Measurements from ENCODE around the gene NHS. TPM values are rescaled to one million over a fixed set of nuclear protein-coding genes. Genes with fewer than 3 reads are reported as not detected.
A peak's percentile ranks its signal among the peaks of the same experiment; 100 is the strongest.

NHS gene
- total RNA-seq, 1 donor from 2014 or later, result 14.9 TPM

DNA sequence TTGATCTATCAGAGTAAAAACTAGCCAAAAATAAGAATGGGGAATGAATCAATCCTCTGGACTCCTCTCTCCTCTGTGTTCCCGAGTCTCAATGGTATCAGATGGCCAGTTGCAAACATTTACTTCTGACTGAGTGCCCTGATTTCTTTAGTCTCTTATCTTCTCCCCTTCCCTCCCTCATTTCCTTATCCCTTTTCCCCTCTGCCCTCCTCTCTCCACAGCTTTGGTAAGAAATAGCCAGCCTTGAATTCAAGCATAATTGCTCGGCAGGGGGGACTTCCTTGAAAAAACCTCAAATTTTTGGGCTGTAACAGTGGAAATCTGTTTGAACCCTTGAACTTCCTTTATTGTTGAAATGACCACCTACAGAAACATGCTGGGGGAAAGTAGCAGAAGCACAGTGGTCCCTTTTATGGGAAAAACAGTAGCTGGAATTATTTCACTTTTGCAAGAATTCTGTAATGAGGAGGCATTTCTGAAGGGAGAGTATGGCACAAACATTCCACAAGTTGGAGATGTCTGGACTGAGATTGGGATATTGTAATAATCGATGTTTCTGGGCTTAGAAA, 40.3 kb downstream of the NHS start:
- Mint-ChIP-seq H3K27ac (ENCODE audit: unreplicated experiment) (peak overlapping the region; percentile 58), H3K4me1 (ENCODE audit: low read depth) (peaks cover 31% of the 10 kb centered on the region)
- no peak for DNase-seq (ENCODE audit: low spot score)

DNA sequence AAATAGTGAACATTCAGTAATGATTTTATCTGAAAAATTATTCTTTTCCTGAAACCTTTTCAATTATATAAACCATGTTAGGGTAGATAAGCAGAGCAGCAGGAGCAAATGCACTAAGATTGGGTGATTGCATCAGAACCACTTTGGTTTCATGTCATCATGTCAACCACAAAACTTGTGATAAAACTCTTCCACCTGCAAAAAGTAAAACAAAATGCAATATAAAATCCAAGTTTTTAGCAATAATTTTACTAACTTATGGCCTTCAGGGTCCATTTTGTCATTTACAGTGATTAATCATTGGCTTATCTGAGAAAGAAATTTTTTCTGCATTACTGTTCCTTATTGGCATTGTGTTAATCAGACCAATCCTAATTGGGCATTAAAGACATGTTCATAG, 42.4 kb downstream of the NHS start:
- no peak for DNase-seq (ENCODE audit: low spot score)
- H3K4me1 Mint-ChIP-seq (ENCODE audit: low read depth), result peaks cover 30% of the 10 kb centered on the region
- peaks cover 5% of the 10 kb centered on the region for H3K27me3 Mint-ChIP-seq (ENCODE audit: low read depth)
- H3K27ac Mint-ChIP-seq (ENCODE audit: unreplicated experiment), result no peak overlapping the region
- H3K4me3 Mint-ChIP-seq (ENCODE audit: unreplicated experiment), result no peak overlapping the region
- H3K36me3 Mint-ChIP-seq (ENCODE audit: low read depth), result peaks cover 3% of the 10 kb centered on the region
- H3K9me3 Mint-ChIP-seq (ENCODE audit: low read depth), result no peaks in the 10 kb centered on the region
- TF ChIP-seq, protein P1, sequence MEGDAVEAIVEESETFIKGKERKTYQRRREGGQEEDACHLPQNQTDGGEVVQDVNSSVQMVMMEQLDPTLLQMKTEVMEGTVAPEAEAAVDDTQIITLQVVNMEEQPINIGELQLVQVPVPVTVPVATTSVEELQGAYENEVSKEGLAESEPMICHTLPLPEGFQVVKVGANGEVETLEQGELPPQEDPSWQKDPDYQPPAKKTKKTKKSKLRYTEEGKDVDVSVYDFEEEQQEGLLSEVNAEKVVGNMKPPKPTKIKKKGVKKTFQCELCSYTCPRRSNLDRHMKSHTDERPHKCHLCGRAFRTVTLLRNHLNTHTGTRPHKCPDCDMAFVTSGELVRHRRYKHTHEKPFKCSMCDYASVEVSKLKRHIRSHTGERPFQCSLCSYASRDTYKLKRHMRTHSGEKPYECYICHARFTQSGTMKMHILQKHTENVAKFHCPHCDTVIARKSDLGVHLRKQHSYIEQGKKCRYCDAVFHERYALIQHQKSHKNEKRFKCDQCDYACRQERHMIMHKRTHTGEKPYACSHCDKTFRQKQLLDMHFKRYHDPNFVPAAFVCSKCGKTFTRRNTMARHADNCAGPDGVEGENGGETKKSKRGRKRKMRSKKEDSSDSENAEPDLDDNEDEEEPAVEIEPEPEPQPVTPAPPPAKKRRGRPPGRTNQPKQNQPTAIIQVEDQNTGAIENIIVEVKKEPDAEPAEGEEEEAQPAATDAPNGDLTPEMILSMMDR (IDR thresholded peaks at IDR 0.05), result no peak

More for the DNA sequence above, 40.3 kb downstream of the NHS start:
- TF ChIP-seq, protein P1 (IDR thresholded peaks at IDR 0.05), result no peak
- H3K4me3 Mint-ChIP-seq (ENCODE audit: unreplicated experiment), result no peak overlapping the region
- no peaks in the 10 kb centered on the region for H3K9me3 Mint-ChIP-seq (ENCODE audit: low read depth)
- peaks cover 4% of the 10 kb centered on the region for H3K27me3 Mint-ChIP-seq (ENCODE audit: low read depth)
- H3K36me3 Mint-ChIP-seq (ENCODE audit: low read depth), result peaks cover 3% of the 10 kb centered on the region

DNA sequence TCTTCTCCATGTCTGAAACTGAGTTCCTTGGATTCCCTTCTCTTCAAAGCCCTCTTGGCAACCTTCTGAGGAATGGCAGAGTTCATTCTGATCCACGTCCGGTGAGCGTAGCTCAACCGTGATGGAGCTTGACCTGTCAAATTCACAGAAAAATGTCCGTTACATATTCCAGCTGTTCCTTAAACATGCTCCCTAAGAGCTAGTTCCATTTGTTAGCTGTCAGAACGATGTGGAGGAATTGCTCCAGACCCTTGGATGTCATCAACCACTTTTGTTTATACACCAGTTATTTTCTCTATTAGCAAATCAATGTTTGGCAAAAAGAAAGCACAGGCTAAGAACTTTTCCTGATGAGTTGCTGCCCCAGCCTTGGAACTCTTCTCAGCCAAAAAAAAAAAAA, 50.1 kb downstream of the NHS start:
- H3K9me3 Mint-ChIP-seq (ENCODE audit: low read depth), result no peaks in the 10 kb centered on the region
- TF ChIP-seq, protein P1 (IDR thresholded peaks at IDR 0.05), result no peak
- no peak for DNase-seq (ENCODE audit: low spot score)
- peaks cover 3% of the 10 kb centered on the region for H3K36me3 Mint-ChIP-seq (ENCODE audit: low read depth)
- H3K4me3 Mint-ChIP-seq (ENCODE audit: unreplicated experiment), result no peak overlapping the region
- peaks cover 3% of the 10 kb centered on the region for H3K27me3 Mint-ChIP-seq (ENCODE audit: low read depth)
- H3K27ac Mint-ChIP-seq (ENCODE audit: unreplicated experiment), result no peak overlapping the region
- no peaks in the 10 kb centered on the region for H3K4me1 Mint-ChIP-seq (ENCODE audit: low read depth)

DNA sequence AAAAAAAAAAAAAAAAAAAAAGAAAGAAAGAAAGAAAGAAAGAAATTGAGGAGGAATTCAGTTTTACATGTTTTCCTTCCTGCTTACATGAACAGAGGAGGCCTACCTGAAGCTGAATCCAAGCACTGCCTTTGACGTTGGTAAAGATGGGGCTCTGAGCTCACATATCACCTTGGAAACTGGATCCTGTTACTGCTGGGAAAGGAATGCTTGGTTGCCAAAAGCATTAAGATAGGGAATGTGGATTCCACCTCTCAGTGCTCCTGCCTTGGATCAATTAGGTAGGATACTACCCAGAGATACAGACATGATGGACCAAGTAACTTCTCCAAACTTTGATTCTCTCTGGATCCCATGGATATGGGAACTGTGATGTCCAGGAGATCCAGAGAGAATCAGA, 50.6 kb downstream of the NHS start:
- DNase-seq (ENCODE audit: low spot score), result no peak
- TF ChIP-seq, protein P1 (IDR thresholded peaks at IDR 0.05), result no peak
- H3K27me3 Mint-ChIP-seq (ENCODE audit: low read depth), result no peaks in the 10 kb centered on the region
- no peaks in the 10 kb centered on the region for H3K9me3 Mint-ChIP-seq (ENCODE audit: low read depth)
- no peak overlapping the region for H3K27ac Mint-ChIP-seq (ENCODE audit: unreplicated experiment)
- H3K36me3 Mint-ChIP-seq (ENCODE audit: low read depth), result no peaks in the 10 kb centered on the region
- H3K4me3 Mint-ChIP-seq (ENCODE audit: unreplicated experiment), result no peak overlapping the region
- H3K4me1 Mint-ChIP-seq (ENCODE audit: low read depth), result no peaks in the 10 kb centered on the region

DNA sequence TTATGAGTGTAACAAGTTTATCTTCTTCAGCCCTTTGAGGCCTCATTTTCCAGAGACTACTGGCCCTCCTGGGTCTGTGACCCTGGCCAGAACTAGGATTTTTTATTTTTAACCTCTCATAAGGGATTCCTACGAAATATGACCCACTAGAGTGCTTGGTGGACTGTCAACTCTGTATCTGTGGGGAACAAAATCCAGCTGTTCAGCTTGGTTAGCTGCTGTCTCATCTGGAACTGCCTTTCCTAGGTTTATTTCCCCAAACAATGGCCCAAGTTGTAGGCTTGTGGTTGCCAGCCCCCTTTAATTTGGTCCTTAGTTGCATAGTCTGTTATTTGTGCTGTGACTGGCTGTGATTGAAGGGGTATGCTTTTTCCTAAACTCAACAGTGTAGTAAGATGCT, 56.2 kb downstream of the NHS start:
- TF ChIP-seq, protein P1 (IDR thresholded peaks at IDR 0.05), result no peak
- Mint-ChIP-seq H3K27ac (ENCODE audit: unreplicated experiment) (no peak overlapping the region), H3K36me3 (ENCODE audit: low read depth) (no peaks in the 10 kb centered on the region), H3K27me3 (ENCODE audit: low read depth) (no peaks in the 10 kb centered on the region), H3K4me3 (ENCODE audit: unreplicated experiment) (no peak overlapping the region), H3K9me3 (ENCODE audit: low read depth) (no peaks in the 10 kb centered on the region), H3K4me1 (ENCODE audit: low read depth) (no peaks in the 10 kb centered on the region)
- no peak for DNase-seq (ENCODE audit: low spot score)
